ENCODE results near the gene PHF2.
A peak's percentile ranks its signal among the peaks of the same experiment; 100 is the strongest.

Gene PHF2

GRCh38 chr9:93576258-93577077 is at the start of gene PHF2:
TSS of gene PHF2 (plus strand) at chr9:93576584. CDS start at chr9:93576774, 190 bp downstream.
- no peak for DNase-seq

DNA sequence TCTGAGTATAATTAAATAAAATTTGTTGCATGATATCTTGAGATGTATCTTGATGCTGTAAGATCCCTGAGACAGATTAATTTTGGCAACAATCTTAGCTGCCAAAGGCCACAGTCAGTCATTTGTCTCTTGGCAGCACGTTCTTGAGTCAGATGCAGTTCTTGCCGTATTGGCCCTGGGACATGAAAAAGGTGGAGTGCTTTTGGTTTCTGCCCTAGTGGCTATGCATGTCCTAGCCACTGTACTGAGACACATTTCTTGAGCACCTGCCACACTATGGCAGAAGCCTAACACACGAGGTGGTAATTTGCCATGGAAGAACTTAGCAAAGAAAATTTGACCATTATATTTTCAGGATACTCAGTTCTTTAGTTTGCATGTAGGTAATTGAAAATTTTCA is 45.0 kb upstream of the PHF2 start:
- no peak for DNase-seq

DNA sequence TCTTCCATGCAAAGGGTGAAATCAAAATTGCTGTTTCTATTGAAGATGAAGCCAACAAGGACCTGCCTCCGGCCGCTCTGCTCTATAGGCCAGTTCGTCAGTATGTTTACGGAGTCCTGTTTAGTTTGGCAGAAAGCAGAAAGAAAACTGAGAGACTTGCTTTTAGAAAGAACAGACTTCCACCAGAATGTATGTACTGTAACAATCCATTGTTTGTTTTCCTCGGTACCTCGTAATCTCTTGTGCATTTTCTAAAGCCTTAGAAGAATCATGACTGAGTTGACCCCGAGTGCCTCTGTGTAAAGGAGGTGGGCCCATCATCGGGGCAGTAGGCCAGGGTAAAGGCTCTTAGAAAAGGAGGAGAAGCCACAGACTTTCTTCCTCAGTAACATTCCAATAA is 44.2 kb upstream of the PHF2 start:
- no peak for DNase-seq

- DNase-seq, result no peak
These were observed 42.5 kb upstream of the PHF2 start for GRCh38 chr9:93533863-93534262.

- DNase-seq, result no peak
These were observed 40.2 kb upstream of the PHF2 start for GRCh38 chr9:93536167-93536566.

DNA sequence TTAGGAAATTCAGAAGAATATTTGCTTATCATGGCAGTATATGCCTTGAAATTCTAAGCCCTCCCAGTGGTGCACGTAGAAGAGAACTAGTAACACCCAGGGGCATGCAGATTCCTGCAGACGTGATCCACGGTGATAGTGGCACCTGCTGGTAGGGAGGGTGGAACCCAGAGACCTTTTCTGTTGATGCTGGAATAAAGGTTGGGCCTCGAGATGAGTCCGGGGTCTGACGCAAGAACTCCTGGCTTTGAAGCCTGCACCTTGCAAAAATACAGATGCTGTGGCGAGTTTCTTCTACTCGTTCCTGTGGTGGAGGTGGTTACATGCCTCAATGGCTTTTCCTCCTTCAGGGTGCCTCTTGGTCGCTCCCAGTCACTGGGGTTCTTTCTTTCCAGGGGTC is 39.5 kb upstream of the PHF2 start:
- DNase-seq, result no peak

- DNase-seq, result no peak
These were observed 36.1 kb upstream of the PHF2 start for GRCh38 chr9:93540305-93540704.

DNA sequence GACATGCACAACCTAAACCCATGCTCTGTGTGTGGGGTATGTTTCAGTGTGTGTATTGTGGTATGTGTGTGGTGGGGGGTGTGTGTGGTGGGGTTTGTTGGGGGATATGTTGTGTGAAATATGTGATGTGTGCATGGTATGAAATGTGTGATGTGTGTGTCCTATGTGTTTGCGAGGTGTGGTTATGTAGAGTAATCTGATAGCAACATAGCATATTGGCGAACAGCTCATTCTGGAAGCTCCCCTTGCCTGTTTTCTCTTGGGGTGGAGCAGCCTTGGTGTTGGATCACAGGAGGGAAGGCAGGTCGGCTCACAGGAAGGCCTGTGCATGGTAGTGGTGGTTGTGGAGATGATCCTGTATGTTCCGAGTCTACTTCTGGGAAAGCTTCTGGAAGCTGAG is 35.4 kb upstream of the PHF2 start:
- DNase-seq, result no peak

DNA sequence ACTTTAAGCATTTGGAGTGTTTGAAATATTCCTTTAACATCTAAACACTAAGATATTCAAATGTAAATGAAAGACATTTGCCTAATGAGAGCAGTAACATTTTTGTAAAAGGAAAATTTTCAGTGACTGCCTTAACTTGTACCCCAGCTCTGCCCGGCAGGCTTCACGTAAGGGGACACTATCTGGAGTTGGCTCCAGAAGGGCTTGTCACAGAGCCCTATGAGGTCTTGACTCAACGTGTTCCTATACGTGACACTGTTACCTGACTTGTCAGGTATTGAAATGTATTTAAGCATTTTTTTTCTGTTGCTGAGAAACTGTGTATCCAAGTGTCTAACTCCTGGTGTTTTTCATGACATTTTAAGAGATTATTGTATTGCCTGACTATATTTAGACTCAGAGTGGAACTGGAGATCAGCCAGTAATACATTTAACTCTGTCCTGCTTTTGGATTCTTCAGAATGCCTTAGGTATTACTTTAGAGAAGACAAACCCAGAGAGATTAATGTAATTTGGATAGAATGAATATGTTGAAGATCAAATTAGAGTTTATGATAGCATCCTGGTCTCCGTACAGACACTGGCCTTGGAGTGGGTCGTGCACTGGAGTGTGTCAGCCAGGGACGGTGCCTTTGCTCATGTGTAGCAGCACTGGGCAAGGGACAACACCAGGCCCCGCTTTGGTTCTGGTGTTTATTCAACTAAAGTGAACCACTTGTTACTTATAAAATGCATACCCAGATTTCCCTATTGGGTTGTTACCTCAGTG is 34.6 kb upstream of the PHF2 start:
- no peak for DNase-seq

- no peak for DNase-seq
These were observed 33.3 kb upstream of the PHF2 start for GRCh38 chr9:93543117-93543516.

DNA sequence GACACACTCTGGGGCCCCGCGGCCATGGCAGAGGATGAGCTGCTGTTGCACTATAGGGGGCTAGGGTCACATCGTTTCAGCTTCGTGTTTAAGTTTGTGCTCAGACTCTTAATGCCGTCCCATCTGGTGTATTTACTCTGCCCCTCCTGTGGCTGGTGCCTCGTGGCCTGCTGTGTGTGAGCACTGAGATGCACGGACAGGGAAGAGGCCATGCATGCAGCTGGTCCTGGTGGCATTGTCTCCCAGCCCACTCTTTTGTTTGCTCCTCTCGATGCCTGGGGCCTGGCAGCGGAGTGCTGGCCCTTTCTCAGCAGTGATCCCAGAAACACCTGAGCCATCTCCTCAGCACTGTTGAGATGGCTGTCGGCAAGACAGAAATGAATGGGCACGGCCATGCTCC is 30.0 kb upstream of the PHF2 start:
- DNase-seq, result no peak

- DNase-seq, result no peak
These were observed 26.8 kb upstream of the PHF2 start for GRCh38 chr9:93549611-93550010.

- DNase-seq, result no peak
These were observed 23.5 kb upstream of the PHF2 start for GRCh38 chr9:93552923-93553322.

GRCh38 chr9:93555370-93555769 is 21.0 kb upstream of the PHF2 start:
- no peak for DNase-seq

DNA sequence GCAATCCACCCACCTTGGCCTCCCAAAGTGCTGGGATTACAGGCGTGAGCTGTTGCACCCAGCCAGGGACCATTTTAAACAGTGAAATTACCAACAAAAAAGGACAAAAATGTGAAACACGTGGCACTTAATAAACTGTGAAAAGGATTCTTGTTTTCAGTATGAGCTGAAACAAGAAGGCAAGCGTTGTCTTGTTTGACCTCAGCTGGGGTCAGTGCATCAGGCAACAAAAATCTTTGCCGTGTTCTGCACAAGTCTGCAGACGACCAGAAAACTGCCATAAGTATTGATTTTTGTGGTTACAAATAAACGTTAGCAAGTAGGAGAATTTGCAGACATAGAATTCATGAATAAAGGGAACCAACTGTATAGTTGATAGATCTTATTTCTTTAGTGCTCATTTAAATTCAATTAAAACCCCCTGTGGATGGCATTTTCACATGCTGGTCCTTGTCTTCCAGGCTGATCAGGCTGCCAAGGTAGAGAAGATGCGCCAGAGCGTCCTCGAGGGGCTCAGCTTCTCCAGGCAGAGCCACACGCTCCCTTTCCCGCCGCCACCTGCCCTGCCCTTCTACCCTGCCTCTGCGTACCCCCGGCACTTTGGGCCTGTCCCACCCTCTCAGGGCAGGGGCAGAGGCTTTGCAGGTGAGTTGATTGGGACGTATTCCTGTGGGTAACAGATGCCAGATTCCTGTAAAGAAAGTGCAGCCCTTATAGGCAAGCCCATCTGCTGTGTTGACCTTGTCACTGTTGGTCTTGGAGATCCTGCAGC is 18.8 kb upstream of the PHF2 start:
- DNase-seq, result no peak

DNA sequence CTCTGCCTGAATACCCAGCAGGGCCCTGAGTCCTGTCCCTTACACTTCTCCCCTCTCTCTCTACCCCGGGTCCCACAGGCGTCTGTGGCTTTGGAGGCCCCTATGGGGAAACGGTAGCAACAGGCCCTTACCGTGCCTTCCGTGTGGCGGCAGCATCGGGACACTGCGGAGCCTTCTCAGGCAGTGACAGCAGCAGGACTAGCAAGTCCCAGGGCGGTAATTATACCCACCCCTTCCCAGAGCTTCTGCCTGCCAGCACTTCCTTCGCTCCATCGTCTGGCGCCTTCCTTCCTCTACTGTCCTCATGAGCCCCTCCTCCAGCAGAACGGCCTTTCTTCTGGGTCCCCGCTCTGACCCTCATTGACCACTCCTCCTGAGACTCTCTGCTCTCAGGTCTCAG is 17.9 kb upstream of the PHF2 start:
- no peak for DNase-seq

- DNase-seq, result no peak
These were observed 15.4 kb upstream of the PHF2 start for GRCh38 chr9:93560991-93561390.

DNA sequence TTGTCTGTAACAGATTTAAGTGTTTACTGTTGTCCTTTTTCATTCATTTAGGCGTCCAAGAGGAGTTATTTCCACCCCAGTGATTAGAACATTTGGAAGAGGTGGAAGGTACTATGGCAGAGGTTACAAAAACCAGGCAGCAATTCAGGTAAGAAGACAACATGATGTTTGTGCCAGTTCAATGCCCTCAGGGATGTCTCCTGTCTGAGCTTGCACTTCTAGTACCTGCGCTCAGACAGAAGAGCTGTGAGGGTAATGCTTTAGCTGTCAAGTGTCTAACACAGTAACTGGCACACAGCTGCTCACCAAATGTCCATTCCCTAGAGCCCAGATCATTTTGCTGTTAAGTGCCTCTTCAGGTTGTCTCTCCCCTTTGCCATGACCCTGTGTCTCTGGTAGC is 14.2 kb upstream of the PHF2 start:
- no peak for DNase-seq

- DNase-seq, result no peak
These were observed 11.3 kb upstream of the PHF2 start for GRCh38 chr9:93565089-93565488.

GRCh38 chr9:93566408-93567270 is 9.7 kb upstream of the PHF2 start:
- peak; percentile 95 for DNase-seq

- DNase-seq, result no peak
These were observed 9.0 kb upstream of the PHF2 start for GRCh38 chr9:93567271-93567959.

- DNase-seq, result no peak
These were observed 8.2 kb upstream of the PHF2 start for GRCh38 chr9:93568169-93568568.

All from HCEC 1CT (cell line).